22Rv1 (cell line): Measurements from ENCODE around the gene RAB22A.

ENCODE experiments used
- H3K27ac ChIP-seq: fragments of 450-650 bp; 2 replicates; pipeline ENCODE4 v1.5.1; 2017
- CTCF ChIP-seq: fragments of 450-650 bp; IDR thresholded peaks from 2 replicates; pipeline ENCODE4 v1.5.1; 2017; ENCODE audit warnings: mild to moderate bottlenecking
- ZFX ChIP-seq: fragments of 450-650 bp; IDR thresholded peaks from 2 replicates; pipeline ENCODE4 v1.6.1; 2017; ENCODE audit warnings: antibody characterized with exemption, borderline replicate concordance

RAB22A gene

GRCh38 chr20:58287638-58288037 lies 21.9 kb upstream of the RAB22A start:
- H3K27ac ChIP-seq: no peak overlapping the region
- no peak for TF ChIP-seq CTCF
- no peak for TF ChIP-seq ZFX

GRCh38 chr20:58289143-58289542 lies 20.4 kb upstream of the RAB22A start:
- TF ChIP-seq ZFX: no peak
- no peak for TF ChIP-seq CTCF
- no peak overlapping the region for H3K27ac ChIP-seq

- no peak overlapping the region for H3K27ac ChIP-seq
- TF ChIP-seq ZFX (no peak), CTCF (no peak)
Measured at GRCh38 chr20:58293453-58293852, 16.1 kb upstream of the RAB22A start.

- no peak overlapping the region for H3K27ac ChIP-seq
- TF ChIP-seq ZFX (no peak), CTCF (no peak)
Measured at GRCh38 chr20:58294497-58295455, 14.7 kb upstream of the RAB22A start.

GRCh38 chr20:58296051-58296837 lies 13.3 kb upstream of the RAB22A start:
- no peak overlapping the region for H3K27ac ChIP-seq
- TF ChIP-seq ZFX (no peak), CTCF (no peak)

GRCh38 chr20:58297394-58297793 lies 12.1 kb upstream of the RAB22A start:
- H3K27ac ChIP-seq: no peak overlapping the region
- no peak for TF ChIP-seq CTCF
- no peak for TF ChIP-seq ZFX

GRCh38 chr20:58300321-58300720 lies 9.2 kb upstream of the RAB22A start:
- no peak overlapping the region for H3K27ac ChIP-seq
- TF ChIP-seq ZFX: no peak
- TF ChIP-seq CTCF: no peak
